MV-4-11 (cell line): Measurements from ENCODE around the gene GRID1.

Experiments used
- DNase-seq: peaks from one replicate; lab custom pipeline; 2025; lab: John Stamatoyannopoulos, UW

The GRID1 gene

GRCh38 chr10:86293396-86293791, 73.2 kb downstream of the GRID1 start:
- no peak for DNase-seq

- DNase-seq: no peak
These were observed 73.9 kb downstream of the GRID1 start for GRCh38 chr10:86292462-86293395.

- DNase-seq: no peak
These were observed 74.8 kb downstream of the GRID1 start for GRCh38 chr10:86291616-86292340.

GRCh38 chr10:86290933-86291615, 75.5 kb downstream of the GRID1 start:
- DNase-seq: no peak

- no peak for DNase-seq
These were observed 77.1 kb downstream of the GRID1 start for GRCh38 chr10:86289577-86289868.

GRCh38 chr10:86288695-86289576, 77.7 kb downstream of the GRID1 start:
- no peak for DNase-seq

GRCh38 chr10:86287966-86288579, 78.5 kb downstream of the GRID1 start:
- no peak for DNase-seq

- no peak for DNase-seq
These were observed 79.3 kb downstream of the GRID1 start for GRCh38 chr10:86287110-86287793.

GRCh38 chr10:86286236-86287109, 80.1 kb downstream of the GRID1 start:
- DNase-seq: no peak

- no peak for DNase-seq
These were observed 81.3 kb downstream of the GRID1 start for GRCh38 chr10:86285136-86285790.

- DNase-seq: no peak
These were observed 82.1 kb downstream of the GRID1 start for GRCh38 chr10:86284355-86285105.

- no peak for DNase-seq
These were observed 82.9 kb downstream of the GRID1 start for GRCh38 chr10:86283466-86284287.

GRCh38 chr10:86282664-86283465, 83.7 kb downstream of the GRID1 start:
- no peak for DNase-seq

- no peak for DNase-seq
These were observed 85.2 kb downstream of the GRID1 start for GRCh38 chr10:86281396-86281795.

- DNase-seq: no peak
These were observed 97.3 kb downstream of the GRID1 start for GRCh38 chr10:86269332-86269731.

- DNase-seq: no peak
These were observed 99.1 kb downstream of the GRID1 start for GRCh38 chr10:86267286-86268195.
